Measurements from ENCODE around the gene SLC35G6.

- TF ChIP-seq CTCF (IDR thresholded peaks at IDR 0.05) (no peak), POLR2AphosphoS5 (IDR thresholded peaks at IDR 0.05) (no peak), POLR2A (IDR thresholded peaks at IDR 0.05) (no peak)
Observed at GRCh38 chr17:7512824-7513540, 31.7 kb downstream of the SLC35G6 start.
